Measurements from ENCODE around the gene ILK.

ILK gene

DNA sequence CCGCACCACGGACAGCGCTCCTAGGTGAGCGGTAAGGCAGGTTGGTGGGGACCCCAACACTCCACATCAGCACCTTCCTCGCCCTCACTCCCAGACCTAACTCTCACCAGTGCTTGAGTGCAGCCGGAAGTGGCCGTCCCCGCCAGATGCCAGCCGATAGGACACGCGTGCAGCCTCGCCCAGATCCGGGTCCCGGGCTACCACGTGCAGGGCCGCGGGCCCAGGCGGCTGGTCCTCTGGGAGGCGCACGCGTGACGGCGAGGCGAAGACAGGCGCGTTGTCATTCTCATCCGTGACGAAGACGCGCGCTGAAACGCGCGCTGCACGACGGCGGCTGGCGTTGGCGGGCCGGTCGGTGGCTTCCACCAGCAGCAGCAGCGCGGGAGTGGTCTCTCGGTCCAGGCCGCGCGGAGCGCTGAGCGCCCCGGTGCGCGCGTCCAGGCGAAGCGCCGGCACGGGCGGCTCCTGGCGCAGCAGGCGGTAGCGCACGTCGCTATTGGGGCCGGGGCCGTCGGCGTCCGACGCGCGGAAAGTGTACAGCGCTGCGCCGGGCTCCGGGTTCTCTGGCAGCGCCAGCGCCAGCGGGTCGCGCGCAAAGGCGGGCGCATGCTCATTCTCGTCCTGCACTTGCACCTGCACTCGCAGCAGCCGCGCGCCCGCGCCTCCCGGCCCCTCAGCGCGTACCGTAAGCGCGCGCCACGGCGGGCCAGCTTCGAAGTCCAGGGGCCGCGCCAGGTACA is 26.5 kb downstream of the ILK start:
- Histone ChIP-seq H3K27me3 (ENCODE audit: insufficient read depth, low read length) (peaks cover 7% of the 10 kb centered on the region; the same call in 1 of the 2 replicates), H3K4me3 (ENCODE audit: low read depth, low read length, poor library complexity, severe bottlenecking) (no peak overlapping the region), H3K4me2 (ENCODE audit: low read length) (no peak overlapping the region), H4K20me1 (ENCODE audit: insufficient read depth, low read length) (no peaks in the 10 kb centered on the region), H2AFZ (ENCODE audit: low read length) (no peak overlapping the region), H3K27ac (ENCODE audit: low read depth, low read length, poor library complexity, severe bottlenecking) (no peak overlapping the region), H3K9me3 (ENCODE audit: low read length) (no peaks in the 10 kb centered on the region), H3K4me1 (ENCODE audit: insufficient read depth, low read length, severe bottlenecking) (peaks cover 5% of the 10 kb centered on the region), H3K79me2 (ENCODE audit: insufficient read depth, low read length) (no peaks in the 10 kb centered on the region), H3F3A (ENCODE audit: insufficient read depth, low read length) (no peaks in the 10 kb centered on the region), H3K9ac (ENCODE audit: low read length) (no peak overlapping the region), H3K9me2 (ENCODE audit: low read depth, low read length) (no peaks in the 10 kb centered on the region), H3K36me3 (ENCODE audit: insufficient read depth, low read length) (no peaks in the 10 kb centered on the region)
- TF ChIP-seq EZH2 (IDR thresholded peaks at IDR 0.05; ENCODE audit: borderline replicate concordance, low read length): no peak
- TF ChIP-seq, protein P1, sequence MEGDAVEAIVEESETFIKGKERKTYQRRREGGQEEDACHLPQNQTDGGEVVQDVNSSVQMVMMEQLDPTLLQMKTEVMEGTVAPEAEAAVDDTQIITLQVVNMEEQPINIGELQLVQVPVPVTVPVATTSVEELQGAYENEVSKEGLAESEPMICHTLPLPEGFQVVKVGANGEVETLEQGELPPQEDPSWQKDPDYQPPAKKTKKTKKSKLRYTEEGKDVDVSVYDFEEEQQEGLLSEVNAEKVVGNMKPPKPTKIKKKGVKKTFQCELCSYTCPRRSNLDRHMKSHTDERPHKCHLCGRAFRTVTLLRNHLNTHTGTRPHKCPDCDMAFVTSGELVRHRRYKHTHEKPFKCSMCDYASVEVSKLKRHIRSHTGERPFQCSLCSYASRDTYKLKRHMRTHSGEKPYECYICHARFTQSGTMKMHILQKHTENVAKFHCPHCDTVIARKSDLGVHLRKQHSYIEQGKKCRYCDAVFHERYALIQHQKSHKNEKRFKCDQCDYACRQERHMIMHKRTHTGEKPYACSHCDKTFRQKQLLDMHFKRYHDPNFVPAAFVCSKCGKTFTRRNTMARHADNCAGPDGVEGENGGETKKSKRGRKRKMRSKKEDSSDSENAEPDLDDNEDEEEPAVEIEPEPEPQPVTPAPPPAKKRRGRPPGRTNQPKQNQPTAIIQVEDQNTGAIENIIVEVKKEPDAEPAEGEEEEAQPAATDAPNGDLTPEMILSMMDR (IDR thresholded peaks at IDR 0.05; ENCODE audit: low read length): no peak

GRCh38 chr11:6630632-6631291 is 27.2 kb downstream of the ILK start:
- no peaks in the 10 kb centered on the region for H3K9me3 ChIP-seq (ENCODE audit: low read length)
- H3K9me2 ChIP-seq (ENCODE audit: low read depth, low read length): no peaks in the 10 kb centered on the region
- no peak overlapping the region for H3K4me3 ChIP-seq (ENCODE audit: low read depth, low read length, poor library complexity, severe bottlenecking)
- no peak overlapping the region for H3K27ac ChIP-seq (ENCODE audit: low read depth, low read length, poor library complexity, severe bottlenecking)
- no peaks in the 10 kb centered on the region for H3F3A ChIP-seq (ENCODE audit: insufficient read depth, low read length)
- peaks cover 5% of the 10 kb centered on the region for H3K4me1 ChIP-seq (ENCODE audit: insufficient read depth, low read length, severe bottlenecking)
- TF ChIP-seq, protein P1 (IDR thresholded peaks at IDR 0.05; ENCODE audit: low read length): no peak
- TF ChIP-seq EZH2 (IDR thresholded peaks at IDR 0.05; ENCODE audit: borderline replicate concordance, low read length): no peak
- no peak overlapping the region for H2AFZ ChIP-seq (ENCODE audit: low read length)
- no peaks in the 10 kb centered on the region for H3K36me3 ChIP-seq (ENCODE audit: insufficient read depth, low read length)
- no peak overlapping the region for H3K9ac ChIP-seq (ENCODE audit: low read length)
- no peaks in the 10 kb centered on the region for H4K20me1 ChIP-seq (ENCODE audit: insufficient read depth, low read length)
- H3K4me2 ChIP-seq (ENCODE audit: low read length): no peak overlapping the region
- peaks cover 7% of the 10 kb centered on the region; the same call in 1 of the 2 replicates for H3K27me3 ChIP-seq (ENCODE audit: insufficient read depth, low read length)
- H3K79me2 ChIP-seq (ENCODE audit: insufficient read depth, low read length): no peaks in the 10 kb centered on the region

GRCh38 chr11:6631361-6631890 is 27.9 kb downstream of the ILK start:
- Histone ChIP-seq H3K36me3 (ENCODE audit: insufficient read depth, low read length) (no peaks in the 10 kb centered on the region), H3K9me2 (ENCODE audit: low read depth, low read length) (no peaks in the 10 kb centered on the region), H3F3A (ENCODE audit: insufficient read depth, low read length) (no peaks in the 10 kb centered on the region), H3K27me3 (ENCODE audit: insufficient read depth, low read length) (peaks cover 7% of the 10 kb centered on the region; the same call in 1 of the 2 replicates), H3K4me2 (ENCODE audit: low read length) (no peak overlapping the region), H3K4me3 (ENCODE audit: low read depth, low read length, poor library complexity, severe bottlenecking) (no peak overlapping the region), H3K79me2 (ENCODE audit: insufficient read depth, low read length) (no peaks in the 10 kb centered on the region), H4K20me1 (ENCODE audit: insufficient read depth, low read length) (no peaks in the 10 kb centered on the region), H3K9me3 (ENCODE audit: low read length) (no peaks in the 10 kb centered on the region), H3K4me1 (ENCODE audit: insufficient read depth, low read length, severe bottlenecking) (peaks cover 5% of the 10 kb centered on the region), H3K9ac (ENCODE audit: low read length) (no peak overlapping the region), H3K27ac (ENCODE audit: low read depth, low read length, poor library complexity, severe bottlenecking) (no peak overlapping the region), H2AFZ (ENCODE audit: low read length) (no peak overlapping the region)
- TF ChIP-seq EZH2 (IDR thresholded peaks at IDR 0.05; ENCODE audit: borderline replicate concordance, low read length): no peak
- TF ChIP-seq, protein P1 (IDR thresholded peaks at IDR 0.05; ENCODE audit: low read length): no peak
